CD4-positive, alpha-beta T cell (primary cell): ENCODE results near the gene AMDHD1. TPM values are rescaled to one million over a fixed set of nuclear protein-coding genes. Genes with fewer than 3 reads are reported as not detected.

Experiments
- ATAC-seq: fragments of 200-7000 bp; cut with Tn5 transposase; one replicate; pipeline ENCODE4 v1.10.0; 2022; ENCODE audit warnings: mild to moderate bottlenecking; ENCODE audit not compliant: poor library complexity
- CTCF ChIA-PET: fragments of 350-600 bp; sonication (Branson Sonifier 250); formaldehyde crosslinking; loops from one replicate; lab custom pipeline; 2021; ENCODE audit warnings: antibody characterized with exemption, inconsistent platforms; lab: Charles Lee
- POLR2A ChIA-PET: fragments of 350-600 bp; sonication (Branson Sonifier 250); formaldehyde crosslinking; loops from one replicate; lab custom pipeline; 2021; ENCODE audit warnings: antibody characterized with exemption, inconsistent platforms; lab: Charles Lee
- DNase-seq, 14 experiments: peaks; one replicate each; pipeline ENCODE4 v3.0.0-alpha.2; 2013 to 2020; ENCODE audit warnings: mixed read lengths in 2 of 14
- H3K27ac ChIP-seq, 2 donors: one replicate each; pipeline versions ENCODE4 v1.5.1 to v1.7.0; 2013; ENCODE audit warnings: low read length in 2 of 2, low read depth in 1 of 2, mild to moderate bottlenecking in 1 of 2
- H3K27me3 ChIP-seq, 2 experiments: 1 replicate in 1 of 2; 2 replicates in 1 of 2; pipeline versions ENCODE4 v1.6.1 to v1.7.0; 2013; ENCODE audit warnings: low read length in 2 of 2, control low read depth in 1 of 2, mild to moderate bottlenecking in 1 of 2, moderate library complexity in 1 of 2; ENCODE audit not compliant: insufficient read depth in 2 of 2, control insufficient read depth in 1 of 2
- H3K36me3 ChIP-seq: one replicate; pipeline ENCODE4 v1.6.1; 2013; ENCODE audit warnings: low read length, control low read depth; ENCODE audit not compliant: insufficient read depth
- H3K4me1 ChIP-seq: one replicate; pipeline ENCODE4 v1.6.1; 2013; ENCODE audit warnings: low read length, control low read depth; ENCODE audit not compliant: insufficient read depth
- H3K4me3 ChIP-seq: one replicate; pipeline ENCODE4 v1.5.1; 2013; ENCODE audit warnings: mild to moderate bottlenecking, low read length, moderate library complexity
- H3K9me3 ChIP-seq, 2 experiments: 1 replicate in 1 of 2; 2 replicates in 1 of 2; pipeline versions ENCODE4 v1.6.1 to v1.7.0; 2013; ENCODE audit warnings: low read length in 2 of 2, mild to moderate bottlenecking in 2 of 2, control low read depth in 1 of 2, moderate library complexity in 1 of 2; ENCODE audit not compliant: control insufficient read depth in 1 of 2, insufficient read depth in 1 of 2
- H3K27ac Mint-ChIP-seq: one replicate; pipeline ENCODE4 v1.8.0; 2020; ENCODE audit warnings: mixed read lengths
- H3K27me3 Mint-ChIP-seq: one replicate; pipeline ENCODE4 v1.8.0; 2021; ENCODE audit warnings: mixed read lengths
- H3K36me3 Mint-ChIP-seq: one replicate; pipeline ENCODE4 v1.8.0; 2021; ENCODE audit warnings: low read depth, mixed read lengths
- H3K4me1 Mint-ChIP-seq: one replicate; pipeline ENCODE4 v1.8.0; 2021; ENCODE audit warnings: low read depth, mixed read lengths
- H3K4me3 Mint-ChIP-seq: one replicate; pipeline ENCODE4 v1.8.0; 2020; ENCODE audit warnings: mild to moderate bottlenecking, mixed read lengths
- H3K9me3 Mint-ChIP-seq: one replicate; pipeline ENCODE4 v1.8.0; 2020; ENCODE audit warnings: mixed read lengths
- intact Hi-C, 2 experiments: fragments of 100-400 bp; cut with DNase I in 1 of 2; cut with micrococcal nuclease in 1 of 2; formaldehyde crosslinking; loops; one replicate each; pipeline versions ENCODE4 v1.15.1 to v1.9.0; 2023 to 2025; cut with DNase I, micrococcal nuclease
- total RNA-seq, 174 experiments: library from RNA in 2 of 174; stranded (reverse) in 2 of 174; gene quantifications; one replicate each; pipeline ENCODE4 v1.2.3 and lab custom pipeline; 2021 to 2026
- TF ChIP-seq, protein P1 (sequence below): fragments of 200-600 bp; IDR thresholded peaks from one replicate; pipeline ENCODE4 v1.8.0; 2022; ENCODE audit warnings: antibody characterized with exemption, mild to moderate bottlenecking

AMDHD1 gene
- total RNA-seq, 2 experiments from 2014 or later = 0.78 to 0.91 TPM

DNA sequence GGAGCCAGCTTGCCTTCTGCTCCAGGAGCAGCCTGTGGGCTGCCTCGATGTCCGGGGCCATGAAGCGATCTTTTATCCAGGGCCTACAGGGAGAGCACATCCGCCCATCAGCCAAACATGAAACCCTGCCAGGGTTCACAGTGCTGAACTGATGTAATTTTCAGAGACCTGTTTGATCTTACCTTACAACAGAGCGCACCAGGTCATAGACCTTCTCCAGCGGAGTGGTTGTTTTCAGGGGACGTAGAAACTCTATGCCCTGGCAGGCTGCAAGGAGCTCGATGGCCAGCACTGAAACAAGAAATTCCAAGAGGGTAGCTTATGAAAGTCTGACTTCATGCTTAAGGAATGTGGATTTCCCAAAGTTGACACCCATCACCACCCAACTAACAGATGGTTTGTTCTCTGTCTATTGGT is 33.3 kb downstream of the AMDHD1 start:
- H3K27ac ChIP-seq = no peak overlapping the region
- H3K4me1 ChIP-seq = no peaks in the 10 kb centered on the region
- ChIA-PET CTCF (no interaction called here), POLR2A (no interaction called here)
- ATAC-seq = no peak
- Mint-ChIP-seq H3K36me3 (no peaks in the 10 kb centered on the region), H3K4me1 (no peaks in the 10 kb centered on the region), H3K27me3 (no peaks in the 10 kb centered on the region), H3K27ac (no peak overlapping the region), H3K4me3 (no peak overlapping the region), H3K9me3 (no peaks in the 10 kb centered on the region)
- no peaks in the 10 kb centered on the region for H3K9me3 ChIP-seq
- intact Hi-C loops = no loop called here
- no peak overlapping the region for H3K4me3 ChIP-seq
- no peak for DNase-seq
- no peaks in the 10 kb centered on the region for H3K36me3 ChIP-seq
- TF ChIP-seq, protein P1, sequence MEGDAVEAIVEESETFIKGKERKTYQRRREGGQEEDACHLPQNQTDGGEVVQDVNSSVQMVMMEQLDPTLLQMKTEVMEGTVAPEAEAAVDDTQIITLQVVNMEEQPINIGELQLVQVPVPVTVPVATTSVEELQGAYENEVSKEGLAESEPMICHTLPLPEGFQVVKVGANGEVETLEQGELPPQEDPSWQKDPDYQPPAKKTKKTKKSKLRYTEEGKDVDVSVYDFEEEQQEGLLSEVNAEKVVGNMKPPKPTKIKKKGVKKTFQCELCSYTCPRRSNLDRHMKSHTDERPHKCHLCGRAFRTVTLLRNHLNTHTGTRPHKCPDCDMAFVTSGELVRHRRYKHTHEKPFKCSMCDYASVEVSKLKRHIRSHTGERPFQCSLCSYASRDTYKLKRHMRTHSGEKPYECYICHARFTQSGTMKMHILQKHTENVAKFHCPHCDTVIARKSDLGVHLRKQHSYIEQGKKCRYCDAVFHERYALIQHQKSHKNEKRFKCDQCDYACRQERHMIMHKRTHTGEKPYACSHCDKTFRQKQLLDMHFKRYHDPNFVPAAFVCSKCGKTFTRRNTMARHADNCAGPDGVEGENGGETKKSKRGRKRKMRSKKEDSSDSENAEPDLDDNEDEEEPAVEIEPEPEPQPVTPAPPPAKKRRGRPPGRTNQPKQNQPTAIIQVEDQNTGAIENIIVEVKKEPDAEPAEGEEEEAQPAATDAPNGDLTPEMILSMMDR = no peak
- H3K27me3 ChIP-seq = no peaks in the 10 kb centered on the region

DNA sequence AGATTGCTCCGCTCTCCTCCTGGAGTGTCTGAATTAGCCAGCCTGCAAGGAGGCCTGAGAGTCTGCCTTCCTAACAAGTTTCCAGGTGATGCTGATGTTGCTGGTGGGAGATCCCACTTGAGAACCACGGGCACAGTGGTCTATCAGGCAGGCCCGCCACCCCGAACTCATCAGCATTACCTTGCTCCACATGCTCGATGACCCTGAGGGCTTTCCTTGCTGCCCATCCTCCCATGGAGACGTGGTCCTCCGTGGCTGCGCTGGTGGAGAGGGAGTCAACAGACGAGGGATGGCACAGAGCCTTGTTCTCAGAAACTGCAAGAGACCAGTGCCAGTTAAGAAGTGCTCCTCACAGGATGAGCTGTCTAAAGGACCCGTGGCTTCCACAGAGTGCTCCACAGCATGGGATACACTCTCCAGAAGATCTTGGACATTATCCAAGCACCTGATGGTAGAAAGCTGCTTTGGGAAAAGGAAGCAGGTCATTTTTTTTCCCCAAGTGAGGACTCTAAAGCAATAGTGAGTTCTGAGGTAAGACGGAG is 34.7 kb downstream of the AMDHD1 start:
- TF ChIP-seq, protein P1 = no peak
- H3K9me3 ChIP-seq = no peaks in the 10 kb centered on the region
- DNase-seq (no peak), ATAC-seq (no peak)
- no peaks in the 10 kb centered on the region for H3K4me1 ChIP-seq
- no peak overlapping the region for H3K4me3 ChIP-seq
- no peaks in the 10 kb centered on the region for H3K27me3 ChIP-seq
- CTCF ChIA-PET = no interaction called here
- Mint-ChIP-seq H3K27me3 (no peaks in the 10 kb centered on the region), H3K36me3 (no peaks in the 10 kb centered on the region), H3K9me3 (no peaks in the 10 kb centered on the region), H3K4me1 (no peaks in the 10 kb centered on the region), H3K4me3 (no peak overlapping the region), H3K27ac (no peak overlapping the region)
- intact Hi-C loops = no loop called here
- POLR2A ChIA-PET = no interaction called here
- H3K36me3 ChIP-seq = no peaks in the 10 kb centered on the region
- H3K27ac ChIP-seq = no peak overlapping the region

DNA sequence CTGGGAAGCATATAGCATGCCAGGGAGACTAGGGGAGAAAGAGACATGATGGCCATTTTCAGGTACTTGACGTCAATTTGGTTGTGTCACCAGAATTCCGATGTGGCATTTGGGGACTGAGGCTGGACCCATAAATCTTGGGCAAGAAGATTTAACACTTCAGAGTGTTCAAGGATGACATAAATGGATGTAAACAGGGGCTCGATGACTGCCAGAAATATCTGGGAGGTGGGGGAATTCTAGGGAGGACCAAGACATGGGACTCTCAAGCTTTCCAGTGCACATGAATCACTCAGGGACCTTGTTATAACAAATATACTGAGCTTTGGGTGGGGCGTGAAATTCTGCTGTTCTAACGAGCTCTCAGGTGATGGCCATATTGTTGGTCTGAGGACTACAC is 35.2 kb downstream of the AMDHD1 start:
- CTCF ChIA-PET = interaction anchor here (1.3 kb wide), 1 partner anchor 11 kb away, joined by 4 read pairs; no protein-coding TSS in a partner anchor
- Mint-ChIP-seq H3K9me3 (no peaks in the 10 kb centered on the region), H3K4me3 (no peak overlapping the region), H3K4me1 (no peaks in the 10 kb centered on the region), H3K27ac (no peak overlapping the region), H3K36me3 (no peaks in the 10 kb centered on the region), H3K27me3 (no peaks in the 10 kb centered on the region)
- no peaks in the 10 kb centered on the region for H3K36me3 ChIP-seq
- intact Hi-C loops = no loop called here
- ATAC-seq (no peak), DNase-seq (no peak)
- TF ChIP-seq, protein P1 = no peak
- H3K9me3 ChIP-seq = no peaks in the 10 kb centered on the region
- no peak overlapping the region for H3K27ac ChIP-seq
- H3K27me3 ChIP-seq = no peaks in the 10 kb centered on the region
- H3K4me3 ChIP-seq = no peak overlapping the region
- POLR2A ChIA-PET = no interaction called here
- H3K4me1 ChIP-seq = no peaks in the 10 kb centered on the region
